Natural killer cell (primary cell): ENCODE results near the gene PEX12. TPM values are rescaled to one million over a fixed set of nuclear protein-coding genes. Genes with fewer than 3 reads are reported as not detected.
"Not testable (repeated sequence)": the region's sequence is repeated elsewhere in the genome, so short reads cannot be mapped to it uniquely, and the experiment has no call there.

Experiments used
- ATAC-seq, 3 donors: fragments of 150-1000 bp in 2 of 3; fragments of 200-7000 bp in 1 of 3; cut with Tn5 transposase; 1 replicate in 1 of 3; 2 replicates in 2 of 3; pipeline ENCODE4 v1.10.0; 2021; ENCODE audit warnings: mild to moderate bottlenecking in 2 of 3, moderate library complexity in 2 of 3
- DNase-seq, 2 donors: peaks; one replicate each; pipeline versions ENCODE4 v3.0.0 to v3.0.0-alpha.2; 2013 to 2021; ENCODE audit warnings: mixed read lengths in 1 of 2
- H3K27ac ChIP-seq: one replicate; pipeline ENCODE4 v1.5.1; 2013; ENCODE audit warnings: mild to moderate bottlenecking, low read length
- H3K27me3 ChIP-seq: one replicate; pipeline ENCODE4 v1.6.1; 2013; ENCODE audit warnings: low read length; ENCODE audit not compliant: control insufficient read depth, insufficient read depth
- H3K36me3 ChIP-seq: one replicate; pipeline ENCODE4 v1.6.1; 2013; ENCODE audit warnings: low read length; ENCODE audit not compliant: control insufficient read depth, insufficient read depth
- H3K4me1 ChIP-seq: one replicate; pipeline ENCODE4 v1.6.1; 2013; ENCODE audit warnings: low read length; ENCODE audit not compliant: control insufficient read depth, insufficient read depth
- H3K4me3 ChIP-seq: one replicate; pipeline ENCODE4 v1.5.1; 2013; ENCODE audit warnings: low read length
- H3K9me3 ChIP-seq: one replicate; pipeline ENCODE4 v1.6.1; 2013; ENCODE audit warnings: low read length; ENCODE audit not compliant: control insufficient read depth, insufficient read depth
- H3K27ac Mint-ChIP-seq, 2 donors: one replicate each; pipeline ENCODE4 v1.8.0; 2022; ENCODE audit warnings: mild to moderate bottlenecking in 2 of 2, mixed read lengths in 2 of 2, moderate library complexity in 1 of 2
- H3K27me3 Mint-ChIP-seq, 2 donors: one replicate each; pipeline ENCODE4 v1.8.0; 2022; ENCODE audit warnings: low read depth in 2 of 2, mixed read lengths in 2 of 2
- H3K36me3 Mint-ChIP-seq: one replicate; pipeline ENCODE4 v1.8.0; 2022; ENCODE audit warnings: mixed read lengths
- H3K4me1 Mint-ChIP-seq, 2 donors: one replicate each; pipeline ENCODE4 v1.8.0; 2022; ENCODE audit warnings: mixed read lengths in 2 of 2
- H3K4me3 Mint-ChIP-seq: one replicate; pipeline ENCODE4 v1.8.0; 2022; ENCODE audit warnings: mild to moderate bottlenecking, moderate library complexity, mixed read lengths
- H3K9me3 Mint-ChIP-seq, 2 donors: one replicate each; pipeline ENCODE4 v1.8.0; 2022; ENCODE audit warnings: mixed read lengths in 2 of 2
- WGBS: methylation state at CpG from one replicate; pipeline ENCODE4 v1.1.7; 2013; ENCODE audit warnings: missing lambda C conversion rate; ENCODE audit not compliant: insufficient coverage; 5-methylcytosine and 5-hydroxymethylcytosine counted together
- intact Hi-C: fragments of 100-400 bp; cut with micrococcal nuclease; formaldehyde crosslinking; loops from one replicate; pipeline ENCODE4 v1.14.2; 2022
- total RNA-seq, 4 donors: library from RNA; stranded (reverse); fragments of 120-200 nt in 1 of 4; gene quantifications; one replicate each; pipeline versions ENCODE4 v1.2.3 to v1.2.4, GENCODE V29; 2013 to 2022
- TF ChIP-seq, protein P1 (sequence below): fragments of 200-600 bp; IDR thresholded peaks from one replicate; pipeline ENCODE4 v1.8.0; 2022; ENCODE audit warnings: antibody characterized with exemption

The PEX12 gene
- total RNA-seq, 3 donors from 2014 or later (not counting 1 experiment from before 2014, with no cell fraction given) = 2.5 to 3.0 (median 2.9) TPM

- H3K27me3 Mint-ChIP-seq = no peaks in the 10 kb centered on the region
- no peaks in the 10 kb centered on the region for H3K9me3 ChIP-seq
- peak; percentile 57 to 85 (median 79) for ATAC-seq
- no peaks in the 10 kb centered on the region for H3K27me3 ChIP-seq
- no peaks in the 10 kb centered on the region for H3K36me3 Mint-ChIP-seq
- peak overlapping the region; percentile 88 for H3K4me3 Mint-ChIP-seq
- no peak overlapping the region for H3K4me3 ChIP-seq
- peaks cover 29% of the 10 kb centered on the region for H3K4me1 ChIP-seq
- peak overlapping the region; percentile 88 to 95 for H3K27ac Mint-ChIP-seq
- H3K27ac ChIP-seq = peak overlapping the region; percentile 75
- WGBS = 67% methylated on average over 8 of the region's 8 CpGs
- intact Hi-C loops = loop anchor here (2.0 to 10.0 kb wide), 3 partner anchors 41 to 655 kb away; partner anchors contain the start of gene AP2B1
- no peaks in the 10 kb centered on the region for H3K9me3 Mint-ChIP-seq
- peaks cover 70 to 82% of the 10 kb centered on the region in 2 donors for H3K4me1 Mint-ChIP-seq
- TF ChIP-seq, protein P1, sequence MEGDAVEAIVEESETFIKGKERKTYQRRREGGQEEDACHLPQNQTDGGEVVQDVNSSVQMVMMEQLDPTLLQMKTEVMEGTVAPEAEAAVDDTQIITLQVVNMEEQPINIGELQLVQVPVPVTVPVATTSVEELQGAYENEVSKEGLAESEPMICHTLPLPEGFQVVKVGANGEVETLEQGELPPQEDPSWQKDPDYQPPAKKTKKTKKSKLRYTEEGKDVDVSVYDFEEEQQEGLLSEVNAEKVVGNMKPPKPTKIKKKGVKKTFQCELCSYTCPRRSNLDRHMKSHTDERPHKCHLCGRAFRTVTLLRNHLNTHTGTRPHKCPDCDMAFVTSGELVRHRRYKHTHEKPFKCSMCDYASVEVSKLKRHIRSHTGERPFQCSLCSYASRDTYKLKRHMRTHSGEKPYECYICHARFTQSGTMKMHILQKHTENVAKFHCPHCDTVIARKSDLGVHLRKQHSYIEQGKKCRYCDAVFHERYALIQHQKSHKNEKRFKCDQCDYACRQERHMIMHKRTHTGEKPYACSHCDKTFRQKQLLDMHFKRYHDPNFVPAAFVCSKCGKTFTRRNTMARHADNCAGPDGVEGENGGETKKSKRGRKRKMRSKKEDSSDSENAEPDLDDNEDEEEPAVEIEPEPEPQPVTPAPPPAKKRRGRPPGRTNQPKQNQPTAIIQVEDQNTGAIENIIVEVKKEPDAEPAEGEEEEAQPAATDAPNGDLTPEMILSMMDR = no peak
- H3K36me3 ChIP-seq = no peaks in the 10 kb centered on the region
- peak in 1 of 2 donors; percentile 66 for DNase-seq
These were observed 48.5 kb downstream of the PEX12 start for GRCh38 chr17:35529866-35530265.

- not testable (repeated sequence) for H3K27me3 Mint-ChIP-seq, DNase-seq, H3K9me3 ChIP-seq, H3K9me3 Mint-ChIP-seq, ATAC-seq, H3K4me3 ChIP-seq, H3K27me3 ChIP-seq, H3K36me3 ChIP-seq, H3K36me3 Mint-ChIP-seq
- WGBS = no CpG with 5 or more reads among the region's 1 CpG
- intact Hi-C loops = loop anchor here (10.0 kb wide), 1 partner anchor 55 kb away; the partner anchor contains the start of gene AP2B1
- Histone ChIP-seq H3K4me1 (peaks cover 31% of the 10 kb centered on the region), H3K27ac (peak overlapping the region; percentile 61)
- H3K27ac Mint-ChIP-seq = peak overlapping the region; percentile 88 to 95
- peak overlapping the region; percentile 26 for H3K4me3 Mint-ChIP-seq
- H3K4me1 Mint-ChIP-seq = peaks cover 70 to 82% of the 10 kb centered on the region in 2 donors
These were observed 49.0 kb downstream of the PEX12 start for GRCh38 chr17:35529326-35529725.

Other genes with a start within 250 kb of the PEX12 start
- 10 to 100 TPM; 22.9 to 31.8 (median 26.8) TPM for gene SLFN11, start 204.9 kb downstream of the PEX12 start, total RNA-seq
- gene SLFN12, start 146.1 kb downstream of the PEX12 start, total RNA-seq = 10 to 100 TPM; 18.6 to 30.9 (median 21.8) TPM
- 100 to 1,000 TPM in 2 of 3 donors, 10 to 100 TPM in 1; 85.9 to 182 (median 129) TPM for gene SLFN13, start 129.8 kb downstream of the PEX12 start, total RNA-seq
- gene SLFN12L, start 40.9 kb downstream of the PEX12 start, total RNA-seq = 100 to 1,000 TPM; 126 to 174 (median 130) TPM
- gene SLFN14, start 17.8 kb downstream of the PEX12 start, total RNA-seq = under 1 TPM in 2 of 3 donors, not detected in 1; 0.35 to 0.47 TPM
- 100 to 1,000 TPM; 111 to 148 (median 139) TPM for gene AP2B1, start 8.8 kb upstream of the PEX12 start, total RNA-seq
- gene RASL10B, start 153.1 kb upstream of the PEX12 start, total RNA-seq = under 1 TPM in 1 of 3 donors, not detected in 2; 0.07 TPM
- under 1 TPM in 1 of 3 donors, not detected in 2; 0.23 TPM for gene GAS2L2, start 174.7 kb upstream of the PEX12 start, total RNA-seq
- not detected for gene C17orf50, start 182.3 kb upstream of the PEX12 start, total RNA-seq
- gene MMP28, start 217.1 kb upstream of the PEX12 start, total RNA-seq = 1 to 10 TPM in 1 of 3 donors, not detected in 2; 1.1 TPM
- 100 to 1,000 TPM; 214 to 253 (median 214) TPM for gene TAF15, start 230.9 kb upstream of the PEX12 start, total RNA-seq